Stimulated activated naive B cell treated with anti-CD40 and anti-IgM and Interleukin-4, amounts not matched to agents 10 μg/mL and 1 μg/mL and 100 μg/mL, for 72 hours (primary cell): Measurements from ENCODE around the gene TSC22D2.
A peak's percentile ranks its signal among the peaks of the same experiment; 100 is the strongest.
"Not testable (repeated sequence)": the region's sequence is repeated elsewhere in the genome, so short reads cannot be mapped to it uniquely, and the experiment has no call there.

Source experiments
- ATAC-seq, 2 donors: fragments of 150-1000 bp; cut with Tn5 transposase; replicated peaks; 2 replicates each; pipeline ENCODE4 v1.10.0; 2021; ENCODE audit warnings: moderate library complexity in 1 of 2
- DNase-seq: peaks from one replicate; pipeline ENCODE4 v3.0.0; 2021
- H3K27ac Mint-ChIP-seq: one replicate; pipeline ENCODE4 v1.8.0; 2022; ENCODE audit warnings: mild to moderate bottlenecking, mixed read lengths
- H3K27me3 Mint-ChIP-seq, 2 donors: one replicate each; pipeline ENCODE4 v1.8.0; 2022; ENCODE audit warnings: mixed read lengths in 2 of 2
- H3K36me3 Mint-ChIP-seq, 2 donors: one replicate each; pipeline ENCODE4 v1.8.0; 2022; ENCODE audit warnings: mixed read lengths in 2 of 2, mild to moderate bottlenecking in 1 of 2
- H3K4me1 Mint-ChIP-seq, 2 donors: one replicate each; pipeline ENCODE4 v1.8.0; 2022; ENCODE audit warnings: mixed read lengths in 2 of 2, mild to moderate bottlenecking in 1 of 2
- H3K4me3 Mint-ChIP-seq, 2 donors: one replicate each; pipeline ENCODE4 v1.8.0; 2022; ENCODE audit warnings: mild to moderate bottlenecking in 2 of 2, mixed read lengths in 2 of 2, moderate library complexity in 1 of 2
- H3K9me3 Mint-ChIP-seq, 2 donors: one replicate each; pipeline ENCODE4 v1.8.0; 2022; ENCODE audit warnings: mixed read lengths in 2 of 2, mild to moderate bottlenecking in 1 of 2

Gene TSC22D2

GRCh38 chr3:150455341-150455740 lies 47.2 kb downstream of the TSC22D2 start:
- ATAC-seq (no peak), DNase-seq (no peak)
- peaks cover 5 to 10% of the 10 kb centered on the region in 2 donors for H3K4me1 Mint-ChIP-seq
- H3K27ac Mint-ChIP-seq, result no peak overlapping the region
- no peak overlapping the region for H3K4me3 Mint-ChIP-seq
- H3K36me3 Mint-ChIP-seq, result peaks cover 10 to 18% of the 10 kb centered on the region in 2 donors
- H3K27me3 Mint-ChIP-seq, result no peaks in the 10 kb centered on the region
- H3K9me3 Mint-ChIP-seq, result no peaks in the 10 kb centered on the region

- Mint-ChIP-seq H3K4me1 (peaks cover 3 to 4% of the 10 kb centered on the region in 2 donors), H3K4me3 (no peak overlapping the region), H3K27me3 (no peaks in the 10 kb centered on the region), H3K36me3 (peaks cover 12 to 26% of the 10 kb centered on the region in 2 donors), H3K27ac (no peak overlapping the region), H3K9me3 (no peaks in the 10 kb centered on the region)
- ATAC-seq, result no peak
- no peak for DNase-seq
These were observed 49.9 kb downstream of the TSC22D2 start for GRCh38 chr3:150458001-150458400.

- no peak overlapping the region for H3K27ac Mint-ChIP-seq
- H3K9me3 Mint-ChIP-seq, result no peaks in the 10 kb centered on the region
- H3K4me3 Mint-ChIP-seq, result no peak overlapping the region
- peaks cover 12 to 26% of the 10 kb centered on the region in 2 donors for H3K36me3 Mint-ChIP-seq
- DNase-seq (no peak), ATAC-seq (no peak)
- no peaks in the 10 kb centered on the region for H3K27me3 Mint-ChIP-seq
- H3K4me1 Mint-ChIP-seq, result peaks cover 0 to 4% of the 10 kb centered on the region in 2 donors
These were observed 52.4 kb downstream of the TSC22D2 start for GRCh38 chr3:150460484-150460883.

- DNase-seq (no peak), ATAC-seq (no peak)
- H3K27ac Mint-ChIP-seq, result no peak overlapping the region
- no peaks in the 10 kb centered on the region for H3K9me3 Mint-ChIP-seq
- H3K27me3 Mint-ChIP-seq, result no peaks in the 10 kb centered on the region
- peaks cover 0 to 4% of the 10 kb centered on the region in 2 donors for H3K4me1 Mint-ChIP-seq
- H3K36me3 Mint-ChIP-seq, result peaks cover 12 to 32% of the 10 kb centered on the region in 2 donors
- H3K4me3 Mint-ChIP-seq, result no peak overlapping the region
These were observed 53.3 kb downstream of the TSC22D2 start for GRCh38 chr3:150461399-150461798.

GRCh38 chr3:150462108-150462507 lies 54.0 kb downstream of the TSC22D2 start:
- H3K4me1 Mint-ChIP-seq, result peaks cover 0 to 4% of the 10 kb centered on the region in 2 donors
- H3K27me3 Mint-ChIP-seq, result no peaks in the 10 kb centered on the region
- ATAC-seq, result no peak
- H3K27ac Mint-ChIP-seq, result no peak overlapping the region
- DNase-seq, result no peak
- no peaks in the 10 kb centered on the region for H3K9me3 Mint-ChIP-seq
- H3K4me3 Mint-ChIP-seq, result no peak overlapping the region
- H3K36me3 Mint-ChIP-seq, result peaks cover 14 to 37% of the 10 kb centered on the region in 2 donors

- no peak overlapping the region for H3K27ac Mint-ChIP-seq
- no peaks in the 10 kb centered on the region for H3K9me3 Mint-ChIP-seq
- ATAC-seq, result no peak
- no peaks in the 10 kb centered on the region for H3K27me3 Mint-ChIP-seq
- peaks cover 4 to 31% of the 10 kb centered on the region in 2 donors for H3K36me3 Mint-ChIP-seq
- H3K4me1 Mint-ChIP-seq, result peaks cover 0 to 4% of the 10 kb centered on the region in 2 donors
- DNase-seq, result no peak
- H3K4me3 Mint-ChIP-seq, result no peak overlapping the region
These were observed 56.6 kb downstream of the TSC22D2 start for GRCh38 chr3:150464684-150465083.

GRCh38 chr3:150467381-150467780 lies 59.3 kb downstream of the TSC22D2 start:
- H3K27me3 Mint-ChIP-seq, result no peaks in the 10 kb centered on the region
- peaks cover 0 to under 1% of the 10 kb centered on the region in 2 donors for H3K4me1 Mint-ChIP-seq
- H3K36me3 Mint-ChIP-seq, result peaks cover 2 to 20% of the 10 kb centered on the region in 2 donors
- no peaks in the 10 kb centered on the region for H3K9me3 Mint-ChIP-seq
- ATAC-seq (no peak), DNase-seq (no peak)
- H3K27ac Mint-ChIP-seq, result peak overlapping the region; percentile 44
- H3K4me3 Mint-ChIP-seq, result no peak overlapping the region

- no peak for DNase-seq
- H3K4me1 Mint-ChIP-seq, result no peaks in the 10 kb centered on the region
- no peaks in the 10 kb centered on the region for H3K9me3 Mint-ChIP-seq
- no peaks in the 10 kb centered on the region for H3K27me3 Mint-ChIP-seq
- H3K4me3 Mint-ChIP-seq, result no peak overlapping the region
- peaks cover 2 to 23% of the 10 kb centered on the region in 2 donors for H3K36me3 Mint-ChIP-seq
- no peak overlapping the region for H3K27ac Mint-ChIP-seq
- no peak for ATAC-seq
These were observed 61.2 kb downstream of the TSC22D2 start for GRCh38 chr3:150469031-150469930.

- no peaks in the 10 kb centered on the region for H3K9me3 Mint-ChIP-seq
- ATAC-seq (no peak), DNase-seq (no peak)
These were observed 62.0 kb downstream of the TSC22D2 start for GRCh38 chr3:150469931-150470740.

GRCh38 chr3:150472421-150472820 lies 64.3 kb downstream of the TSC22D2 start:
- peaks cover under 1 to 7% of the 10 kb centered on the region in 2 donors for H3K9me3 Mint-ChIP-seq
- no peaks in the 10 kb centered on the region for H3K4me1 Mint-ChIP-seq
- no peak for ATAC-seq
- no peak overlapping the region for H3K4me3 Mint-ChIP-seq
- DNase-seq, result no peak
- no peak overlapping the region for H3K27ac Mint-ChIP-seq
- peaks cover 5 to 16% of the 10 kb centered on the region in 2 donors for H3K36me3 Mint-ChIP-seq
- no peaks in the 10 kb centered on the region for H3K27me3 Mint-ChIP-seq

More at GRCh38 chr3:150469931-150470740, 62.0 kb downstream of the TSC22D2 start:
- H3K4me3 Mint-ChIP-seq, result no peak overlapping the region
- H3K36me3 Mint-ChIP-seq, result peaks cover 2 to 23% of the 10 kb centered on the region in 2 donors
- no peaks in the 10 kb centered on the region for H3K4me1 Mint-ChIP-seq
- no peaks in the 10 kb centered on the region for H3K27me3 Mint-ChIP-seq
- no peak overlapping the region for H3K27ac Mint-ChIP-seq

GRCh38 chr3:150473161-150473560 lies 65.1 kb downstream of the TSC22D2 start:
- not testable (repeated sequence) for DNase-seq, H3K4me3 Mint-ChIP-seq, ATAC-seq, H3K9me3 Mint-ChIP-seq, H3K27me3 Mint-ChIP-seq, H3K27ac Mint-ChIP-seq, H3K4me1 Mint-ChIP-seq
- peaks cover 7 to 20% of the 10 kb centered on the region in 2 donors for H3K36me3 Mint-ChIP-seq

GRCh38 chr3:150479370-150479769 lies 71.3 kb downstream of the TSC22D2 start:
- DNase-seq (no peak), ATAC-seq (no peak)
- Mint-ChIP-seq H3K4me1 (no peaks in the 10 kb centered on the region), H3K27me3 (no peaks in the 10 kb centered on the region), H3K4me3 (no peak overlapping the region), H3K36me3 (peaks cover 13 to 31% of the 10 kb centered on the region in 2 donors), H3K9me3 (peaks cover 11 to 19% of the 10 kb centered on the region in 2 donors), H3K27ac (no peak overlapping the region)

GRCh38 chr3:150480877-150481276 lies 72.8 kb downstream of the TSC22D2 start:
- Mint-ChIP-seq H3K36me3 (peaks cover 18 to 40% of the 10 kb centered on the region in 2 donors), H3K27me3 (no peaks in the 10 kb centered on the region), H3K9me3 (peaks cover 17 to 23% of the 10 kb centered on the region in 2 donors), H3K4me3 (no peak overlapping the region), H3K27ac (no peak overlapping the region), H3K4me1 (no peaks in the 10 kb centered on the region)
- no peak for DNase-seq
- ATAC-seq, result no peak

- no peak for DNase-seq
- no peak overlapping the region for H3K27ac Mint-ChIP-seq
- no peak overlapping the region for H3K4me3 Mint-ChIP-seq
- ATAC-seq, result no peak
- peaks cover 14 to 37% of the 10 kb centered on the region in 2 donors for H3K36me3 Mint-ChIP-seq
- peaks cover 18 to 27% of the 10 kb centered on the region in 2 donors for H3K9me3 Mint-ChIP-seq
- no peaks in the 10 kb centered on the region for H3K27me3 Mint-ChIP-seq
- no peaks in the 10 kb centered on the region for H3K4me1 Mint-ChIP-seq
These were observed 75.1 kb downstream of the TSC22D2 start for GRCh38 chr3:150483226-150483625.
